ENCODE data around the gene TENM4.

GRCh38 chr11:78987748-78988147 is 453.1 kb downstream of the TENM4 start:
- TF ChIP-seq CTCF (IDR thresholded peaks at IDR 0.05) (no peak), POLR2A (IDR thresholded peaks at IDR 0.05) (no peak), EP300 (IDR thresholded peaks at IDR 0.05) (no peak)
